Stimulated activated naive CD8-positive, alpha-beta T cell treated with anti-CD3 and anti-CD28 coated beads, Interleukin-15, amount 100 ng/mL, for 72 hours (primary cell): Measurements from ENCODE around the gene CNTROB.

Experiments used
- ATAC-seq: fragments of 150-1000 bp; cut with Tn5 transposase; 2 replicates; pipeline ENCODE4 v1.10.0; 2021; ENCODE audit warnings: mild to moderate bottlenecking, moderate library complexity
- DNase-seq, 2 donors: peaks; one replicate each; pipeline ENCODE4 v3.0.0; 2021 to 2022
- H3K27ac Mint-ChIP-seq, 2 donors: one replicate each; pipeline ENCODE4 v1.8.0; 2022; ENCODE audit warnings: mild to moderate bottlenecking in 2 of 2, mixed read lengths in 2 of 2, moderate library complexity in 2 of 2
- H3K27me3 Mint-ChIP-seq: one replicate; pipeline ENCODE4 v1.8.0; 2022; ENCODE audit warnings: mixed read lengths
- H3K4me1 Mint-ChIP-seq: one replicate; pipeline ENCODE4 v1.8.0; 2022; ENCODE audit warnings: mild to moderate bottlenecking, mixed read lengths
- H3K4me3 Mint-ChIP-seq, 2 donors: one replicate each; pipeline ENCODE4 v1.8.0; 2022; ENCODE audit warnings: mild to moderate bottlenecking in 2 of 2, mixed read lengths in 2 of 2, moderate library complexity in 1 of 2
- H3K9me3 Mint-ChIP-seq, 2 donors: one replicate each; pipeline ENCODE4 v1.8.0; 2022; ENCODE audit warnings: mixed read lengths in 2 of 2

Gene CNTROB

DNA sequence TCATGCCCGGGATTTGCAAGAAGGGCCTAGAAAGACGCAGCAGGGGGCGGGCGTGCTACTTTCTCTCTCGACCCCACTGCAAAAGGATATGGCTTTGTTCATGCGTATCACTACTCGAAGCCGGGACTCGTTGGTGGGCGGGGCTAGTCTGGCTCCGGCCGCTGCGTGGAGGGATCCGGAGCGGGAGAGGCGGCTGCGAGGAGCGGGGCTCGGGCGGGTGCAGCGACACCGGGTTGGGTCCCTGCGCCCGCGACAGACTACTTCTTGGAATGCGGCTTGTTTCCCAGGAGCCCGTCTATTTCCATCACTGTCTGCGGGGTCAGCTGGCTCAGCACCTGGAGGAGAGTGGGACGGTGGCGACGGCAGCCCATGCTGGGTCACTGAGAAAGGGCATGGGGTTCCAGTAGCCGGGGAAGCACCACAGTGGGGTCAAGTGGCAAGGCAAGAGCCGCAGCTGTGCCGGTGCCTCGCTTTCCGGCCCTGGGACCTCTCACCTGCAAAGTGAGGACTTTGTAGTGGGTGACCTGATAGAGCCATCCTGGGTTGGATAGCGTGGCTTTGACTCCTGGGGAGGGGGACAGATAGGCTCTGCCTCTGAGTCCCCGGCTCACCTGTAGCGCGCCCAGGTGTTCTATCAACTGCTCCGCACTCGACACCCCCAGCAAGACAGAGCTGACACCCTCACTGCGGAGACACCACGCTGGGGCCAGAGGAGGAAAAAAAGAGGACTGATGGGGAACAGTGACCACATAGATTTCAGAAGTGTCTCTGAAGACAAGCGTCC is 9.0 kb upstream of the CNTROB start:
- H3K4me1 Mint-ChIP-seq = peaks cover 25% of the 10 kb centered on the region
- H3K27me3 Mint-ChIP-seq = no peaks in the 10 kb centered on the region
- H3K27ac Mint-ChIP-seq = peak overlapping the region; percentile 59 to 79

GRCh38 chr17:7927596-7927995 is 4.4 kb upstream of the CNTROB start:
- Mint-ChIP-seq H3K4me1 (peaks cover 33% of the 10 kb centered on the region), H3K27ac (no peak overlapping the region), H3K27me3 (no peaks in the 10 kb centered on the region), H3K4me3 (no peak overlapping the region), H3K9me3 (no peaks in the 10 kb centered on the region)
- DNase-seq = no peak
- ATAC-seq = no peak

More for the DNA sequence above, 9.0 kb upstream of the CNTROB start:
- DNase-seq = peak; percentile 70 to 85
- ATAC-seq = peak; percentile 96
- Mint-ChIP-seq H3K9me3 (no peaks in the 10 kb centered on the region), H3K4me3 (peak overlapping the region; percentile 75 to 85)

DNA sequence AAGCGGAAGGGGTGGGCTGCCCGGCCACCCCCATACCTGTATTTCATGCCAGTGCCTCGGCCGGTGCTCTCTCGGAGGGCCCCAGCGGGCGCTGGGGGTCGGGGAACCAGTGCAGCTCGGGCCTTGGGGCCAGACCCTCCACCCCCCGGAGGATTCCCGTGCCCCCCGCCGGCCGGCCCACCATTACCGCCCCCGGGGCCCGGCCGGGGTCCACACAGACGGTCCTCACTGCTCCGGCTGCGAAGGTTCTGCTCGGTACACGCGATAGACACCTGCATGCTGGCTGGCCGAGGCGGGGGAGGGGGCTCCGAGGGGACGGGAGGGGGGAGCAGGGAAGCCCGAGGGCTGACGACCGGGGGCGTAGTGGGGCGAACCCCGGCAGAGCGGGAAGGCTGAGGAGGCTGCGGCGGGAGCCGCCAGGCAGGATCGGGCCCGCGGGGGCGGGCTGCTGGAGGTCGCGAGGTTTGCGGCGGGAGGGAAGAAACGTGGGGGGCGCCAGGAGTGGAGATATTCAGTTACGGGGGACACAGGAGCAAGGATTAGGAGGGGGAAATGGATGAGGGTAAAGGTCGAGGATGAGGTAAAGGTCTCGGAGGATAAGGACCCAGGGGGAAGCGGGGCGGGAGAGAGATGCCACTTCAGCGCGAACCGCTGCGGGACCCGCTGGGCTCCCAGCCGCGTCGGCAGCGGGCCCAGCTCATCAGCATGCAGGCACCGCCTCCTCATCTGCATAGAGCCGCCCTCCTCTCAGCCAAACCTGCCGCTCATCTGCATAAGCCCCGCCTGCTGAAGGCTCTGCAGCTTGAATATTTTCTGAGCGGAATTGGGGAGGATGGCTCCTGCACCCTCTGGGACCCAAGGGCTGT is 2.6 kb upstream of the CNTROB start, which contains the start of gene KCNAB3:
Gene KCNAB3, minus strand, starts transcription at position 699 of the 866 bp plus-strand sequence. Its CDS starts 421 bp downstream, at position 278.
- Mint-ChIP-seq H3K9me3 (no peaks in the 10 kb centered on the region), H3K4me3 (peak within 1 kb of the TSS; percentile 90 to 99), H3K4me1 (peaks cover 37% of the 10 kb centered on the region), H3K27ac (no peak within 1 kb of the TSS), H3K27me3 (no peaks in the 10 kb centered on the region)
- ATAC-seq (no peak), DNase-seq (no peak)

DNA sequence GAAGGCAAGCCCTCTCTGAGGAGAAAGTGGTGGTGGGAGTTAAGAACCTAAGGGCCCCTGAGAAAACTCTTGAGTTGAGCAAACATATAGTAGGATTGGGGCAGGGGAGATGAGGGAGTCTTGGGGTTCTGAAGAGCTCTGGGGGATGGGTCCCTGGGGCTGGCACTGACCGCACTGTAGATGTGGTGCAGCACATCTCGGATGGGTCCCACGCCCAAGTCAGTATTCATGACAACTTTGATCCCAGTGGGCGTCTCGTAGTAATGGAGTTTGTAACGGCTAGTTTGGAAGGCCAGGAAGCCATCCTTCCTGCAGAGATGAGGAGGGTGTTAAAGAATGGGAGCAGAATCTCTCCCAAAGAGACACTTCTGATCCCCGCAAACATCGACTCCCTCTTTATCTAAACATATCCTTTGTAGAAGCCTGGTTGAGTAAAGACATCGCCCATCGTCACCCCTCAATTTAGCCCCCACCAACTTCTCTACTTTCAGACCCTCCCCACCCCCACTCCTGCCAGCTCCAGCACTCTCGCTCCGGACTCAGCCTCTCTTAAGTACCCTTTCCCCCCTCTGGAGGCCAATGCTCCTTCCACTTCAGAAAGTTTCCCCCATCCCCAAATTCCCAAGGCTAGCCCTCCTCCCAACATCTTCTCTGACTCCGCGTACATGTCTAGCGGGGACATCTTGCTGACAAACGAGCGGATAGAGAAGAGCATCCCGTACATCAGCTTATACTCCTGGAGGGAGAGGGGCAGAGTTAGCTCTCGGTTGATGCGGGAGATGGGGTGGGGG is 970 bp upstream of the CNTROB start:
- Mint-ChIP-seq H3K4me1 (peaks cover 45% of the 10 kb centered on the region), H3K27me3 (no peaks in the 10 kb centered on the region), H3K4me3 (peak overlapping the region; percentile 90 to 99), H3K9me3 (no peaks in the 10 kb centered on the region), H3K27ac (peak overlapping the region; percentile 65 to 84)
- ATAC-seq (no peak), DNase-seq (no peak)

DNA sequence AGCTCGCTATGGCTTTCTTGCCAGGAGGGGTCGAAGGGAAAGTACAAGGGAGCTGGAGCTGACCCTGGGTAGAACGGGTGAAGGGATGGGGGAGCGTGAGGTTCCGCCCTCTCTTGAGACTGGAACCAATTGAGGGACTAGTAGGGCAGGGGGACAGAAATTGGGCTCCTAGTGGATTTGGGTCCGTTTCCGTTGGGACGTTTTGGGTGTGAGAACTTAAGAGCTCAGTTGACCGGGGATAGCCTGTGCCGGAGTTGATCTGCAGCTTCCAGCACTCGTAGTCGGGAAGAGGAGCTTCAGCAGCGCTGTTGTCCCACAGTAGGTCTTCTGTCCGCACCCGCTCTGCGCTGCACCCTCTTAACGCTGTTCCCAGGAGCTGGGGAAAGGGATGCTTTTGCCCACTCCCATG is 481 bp downstream of the CNTROB start:
- no peaks in the 10 kb centered on the region for H3K9me3 Mint-ChIP-seq
- DNase-seq (peak in 1 of 2 donors; percentile 28), ATAC-seq (peak; percentile 47)
- peaks cover 45% of the 10 kb centered on the region for H3K4me1 Mint-ChIP-seq
- peak overlapping the region; percentile 90 to 99 for H3K4me3 Mint-ChIP-seq
- no peaks in the 10 kb centered on the region for H3K27me3 Mint-ChIP-seq
- peak overlapping the region; percentile 97 to 98 for H3K27ac Mint-ChIP-seq

DNA sequence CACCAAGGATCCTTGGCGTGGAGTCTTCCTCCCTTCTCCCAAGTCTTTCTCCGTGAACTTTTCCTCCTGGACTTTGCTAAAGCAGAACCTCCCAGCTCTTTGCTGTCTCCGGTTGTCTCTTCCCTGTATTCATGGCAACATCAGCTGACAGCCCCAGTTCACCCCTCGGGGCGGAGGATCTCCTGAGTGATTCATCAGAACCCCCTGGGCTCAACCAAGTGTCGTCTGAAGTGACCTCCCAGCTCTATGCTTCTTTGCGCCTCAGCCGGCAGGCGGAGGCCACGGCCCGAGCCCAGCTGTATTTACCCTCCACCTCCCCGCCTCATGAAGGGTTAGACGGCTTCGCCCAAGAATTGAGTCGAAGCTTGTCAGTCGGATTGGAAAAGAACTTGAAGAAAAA is 943 bp downstream of the CNTROB start:
- H3K4me1 Mint-ChIP-seq = peaks cover 45% of the 10 kb centered on the region
- H3K27ac Mint-ChIP-seq = peak overlapping the region; percentile 62 to 91
- peak overlapping the region; percentile 90 to 99 for H3K4me3 Mint-ChIP-seq
- ATAC-seq = no peak
- H3K27me3 Mint-ChIP-seq = no peaks in the 10 kb centered on the region
- no peaks in the 10 kb centered on the region for H3K9me3 Mint-ChIP-seq
- peak; percentile 46 to 50 for DNase-seq

GRCh38 chr17:7935859-7936258 is 3.9 kb downstream of the CNTROB start:
- Mint-ChIP-seq H3K4me3 (no peak overlapping the region), H3K27ac (no peak overlapping the region), H3K9me3 (no peaks in the 10 kb centered on the region), H3K27me3 (no peaks in the 10 kb centered on the region), H3K4me1 (peaks cover 31% of the 10 kb centered on the region)
- no peak for ATAC-seq
- DNase-seq = no peak

DNA sequence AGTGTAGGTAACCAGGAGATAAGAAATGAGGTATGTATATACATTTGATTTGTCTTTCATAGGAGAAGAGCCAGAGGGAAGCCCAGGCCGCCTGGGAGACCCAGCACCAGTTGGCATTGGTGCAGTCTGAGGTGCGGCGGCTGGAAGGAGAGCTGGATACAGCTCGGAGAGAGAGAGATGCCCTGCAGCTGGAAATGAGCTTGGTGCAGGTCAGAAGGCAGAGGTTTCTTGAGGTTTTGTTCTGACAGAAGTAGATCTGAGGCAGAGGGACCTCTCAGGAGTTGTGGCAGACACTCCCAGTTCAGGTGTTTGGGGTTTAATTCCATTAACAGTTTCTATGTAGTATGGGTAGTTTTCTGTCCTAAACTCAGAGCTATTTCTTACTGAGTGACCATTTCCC is 8.0 kb downstream of the CNTROB start:
- H3K9me3 Mint-ChIP-seq = no peaks in the 10 kb centered on the region
- no peak overlapping the region for H3K4me3 Mint-ChIP-seq
- H3K27ac Mint-ChIP-seq = peak overlapping the region in 1 of 2 donors; percentile 48
- peaks cover 2% of the 10 kb centered on the region for H3K4me1 Mint-ChIP-seq
- DNase-seq (no peak), ATAC-seq (no peak)
- H3K27me3 Mint-ChIP-seq = no peaks in the 10 kb centered on the region

DNA sequence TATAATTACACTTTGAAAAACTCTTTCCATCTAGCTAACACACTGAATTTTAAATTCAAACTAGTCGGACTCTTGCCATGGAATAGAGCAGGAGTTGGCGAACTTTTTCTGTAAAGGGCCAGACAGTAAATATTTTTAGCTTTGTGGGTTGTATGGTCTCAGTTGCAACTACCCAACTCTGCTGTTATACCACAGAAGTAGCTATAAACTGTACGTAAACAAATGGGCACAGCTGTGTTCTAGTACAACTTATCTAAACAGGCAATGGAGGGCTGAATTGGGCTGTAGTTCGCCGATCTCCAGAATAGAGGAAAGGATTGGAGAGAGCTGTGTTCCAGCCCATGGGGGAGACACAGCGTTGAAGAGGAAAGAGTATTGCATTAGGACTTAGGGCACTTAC is 8.7 kb downstream of the CNTROB start:
- ATAC-seq (no peak), DNase-seq (no peak)
- no peaks in the 10 kb centered on the region for H3K4me1 Mint-ChIP-seq
- H3K27me3 Mint-ChIP-seq = no peaks in the 10 kb centered on the region
- H3K27ac Mint-ChIP-seq = no peak overlapping the region
- H3K9me3 Mint-ChIP-seq = no peaks in the 10 kb centered on the region
- H3K4me3 Mint-ChIP-seq = no peak overlapping the region

DNA sequence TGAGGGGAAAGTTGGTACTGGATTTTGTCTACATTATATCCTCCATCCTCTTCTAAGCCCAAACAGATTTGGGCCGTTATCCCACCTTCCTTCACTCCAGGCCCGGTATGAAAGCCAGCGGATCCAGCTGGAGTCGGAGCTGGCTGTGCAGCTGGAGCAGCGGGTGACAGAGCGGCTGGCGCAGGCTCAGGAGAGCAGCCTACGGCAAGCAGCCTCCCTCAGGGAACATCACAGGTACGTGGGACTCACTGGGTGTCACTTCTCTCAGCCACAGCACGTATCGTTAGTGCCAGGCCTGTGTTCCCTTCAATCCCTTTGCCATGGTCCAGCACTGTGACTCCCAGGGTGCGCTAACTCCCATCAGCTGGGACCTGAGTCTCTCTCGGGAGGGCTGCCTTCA is 11.3 kb downstream of the CNTROB start:
- no peak overlapping the region for H3K27ac Mint-ChIP-seq
- H3K9me3 Mint-ChIP-seq = no peaks in the 10 kb centered on the region
- ATAC-seq = no peak
- H3K27me3 Mint-ChIP-seq = no peaks in the 10 kb centered on the region
- no peak for DNase-seq
- no peaks in the 10 kb centered on the region for H3K4me1 Mint-ChIP-seq
- H3K4me3 Mint-ChIP-seq = no peak overlapping the region

DNA sequence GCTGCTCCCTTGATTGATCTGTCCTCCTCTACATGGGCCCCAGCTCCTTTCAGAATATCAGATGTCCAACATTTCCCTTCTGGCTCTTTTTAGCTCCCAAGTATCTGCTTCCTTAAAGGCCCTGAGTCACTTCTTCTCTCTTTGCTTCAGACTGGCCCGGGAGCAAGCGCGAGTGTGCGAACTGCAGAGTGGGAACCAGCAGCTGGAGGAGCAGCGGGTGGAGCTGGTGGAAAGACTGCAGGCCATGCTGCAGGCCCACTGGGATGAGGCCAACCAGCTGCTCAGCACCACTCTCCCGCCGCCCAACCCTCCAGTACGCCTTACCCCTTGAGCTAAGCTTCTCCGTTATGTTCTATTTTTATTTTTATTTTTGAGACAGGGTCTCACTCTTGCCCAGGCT is 12.3 kb downstream of the CNTROB start:
- H3K4me1 Mint-ChIP-seq = no peaks in the 10 kb centered on the region
- H3K9me3 Mint-ChIP-seq = no peaks in the 10 kb centered on the region
- peak overlapping the region in 1 of 2 donors; percentile 93 for H3K27ac Mint-ChIP-seq
- ATAC-seq (no peak), DNase-seq (no peak)
- H3K4me3 Mint-ChIP-seq = no peak overlapping the region
- no peaks in the 10 kb centered on the region for H3K27me3 Mint-ChIP-seq

- Mint-ChIP-seq H3K27ac (no peak overlapping the region), H3K27me3 (no peaks in the 10 kb centered on the region), H3K9me3 (no peaks in the 10 kb centered on the region), H3K4me3 (no peak overlapping the region), H3K4me1 (no peaks in the 10 kb centered on the region)
- no peak for DNase-seq
- ATAC-seq = no peak
These were observed 13.6 kb downstream of the CNTROB start for GRCh38 chr17:7945651-7946050.

- H3K4me3 Mint-ChIP-seq = no peak overlapping the region
- no peaks in the 10 kb centered on the region for H3K27me3 Mint-ChIP-seq
- H3K9me3 Mint-ChIP-seq = no peaks in the 10 kb centered on the region
- DNase-seq = no peak
- peaks cover 6% of the 10 kb centered on the region for H3K4me1 Mint-ChIP-seq
- no peak overlapping the region for H3K27ac Mint-ChIP-seq
- ATAC-seq = no peak
These were observed 14.4 kb downstream of the CNTROB start for GRCh38 chr17:7946441-7946840.

- no peak for ATAC-seq
- Mint-ChIP-seq H3K27me3 (no peaks in the 10 kb centered on the region), H3K9me3 (no peaks in the 10 kb centered on the region), H3K4me3 (no peak overlapping the region), H3K4me1 (peaks cover 18% of the 10 kb centered on the region), H3K27ac (peak overlapping the region; percentile 12 to 81)
- no peak for DNase-seq
These were observed 15.6 kb downstream of the CNTROB start for GRCh38 chr17:7947651-7948050.

- DNase-seq (no peak), ATAC-seq (no peak)
- Mint-ChIP-seq H3K27ac (no peak overlapping the region), H3K4me1 (peaks cover 36% of the 10 kb centered on the region), H3K4me3 (no peak overlapping the region), H3K27me3 (no peaks in the 10 kb centered on the region), H3K9me3 (no peaks in the 10 kb centered on the region)
These were observed 18.6 kb downstream of the CNTROB start for GRCh38 chr17:7950578-7950977.
